Measurements from ENCODE around the gene ADGB. TPM values are rescaled to one million over a fixed set of nuclear protein-coding genes. Genes with fewer than 3 reads are reported as not detected.

Gene ADGB
- total RNA-seq, 2 donors from 2014 or later = not detected

DNA sequence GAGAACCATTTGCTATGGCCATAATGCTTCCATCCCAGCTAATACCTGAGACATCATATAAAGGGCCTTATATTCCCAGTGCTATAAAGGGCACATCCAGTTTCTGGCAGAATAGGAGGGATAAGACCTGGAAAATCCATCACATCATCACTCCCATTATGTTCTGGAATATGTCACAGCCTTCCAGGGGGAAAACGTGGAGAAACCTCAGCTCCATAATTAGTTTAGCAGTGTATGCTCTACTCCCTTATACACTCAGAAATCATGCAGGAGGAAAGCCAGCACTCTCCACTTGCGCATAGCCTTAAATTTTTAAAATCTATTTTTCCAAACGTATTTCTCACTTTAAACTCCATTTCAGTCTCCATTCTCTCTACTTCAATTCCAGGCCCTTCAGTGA is 140.9 kb downstream of the ADGB start:
- H3K27me3 ChIP-seq = no peaks in the 10 kb centered on the region
- WGBS, 2 donors = 39 to 46% methylated on average over 3 of the region's 3 CpGs
- intact Hi-C loops (cut with DNase I) = no loop called here
- no peak for ATAC-seq
- no peaks in the 10 kb centered on the region for H3K9me3 ChIP-seq
- H3K4me3 ChIP-seq = no peak overlapping the region
- no peaks in the 10 kb centered on the region for H3K4me1 ChIP-seq
- H3K27ac ChIP-seq = no peak overlapping the region
- H3K36me3 ChIP-seq (replicated peaks in 1 of 2; ENCODE audit: insufficient read depth in 1 of 2, low read depth in 2 of 2) = no peaks in the 10 kb centered on the region
- TF ChIP-seq, protein P1, sequence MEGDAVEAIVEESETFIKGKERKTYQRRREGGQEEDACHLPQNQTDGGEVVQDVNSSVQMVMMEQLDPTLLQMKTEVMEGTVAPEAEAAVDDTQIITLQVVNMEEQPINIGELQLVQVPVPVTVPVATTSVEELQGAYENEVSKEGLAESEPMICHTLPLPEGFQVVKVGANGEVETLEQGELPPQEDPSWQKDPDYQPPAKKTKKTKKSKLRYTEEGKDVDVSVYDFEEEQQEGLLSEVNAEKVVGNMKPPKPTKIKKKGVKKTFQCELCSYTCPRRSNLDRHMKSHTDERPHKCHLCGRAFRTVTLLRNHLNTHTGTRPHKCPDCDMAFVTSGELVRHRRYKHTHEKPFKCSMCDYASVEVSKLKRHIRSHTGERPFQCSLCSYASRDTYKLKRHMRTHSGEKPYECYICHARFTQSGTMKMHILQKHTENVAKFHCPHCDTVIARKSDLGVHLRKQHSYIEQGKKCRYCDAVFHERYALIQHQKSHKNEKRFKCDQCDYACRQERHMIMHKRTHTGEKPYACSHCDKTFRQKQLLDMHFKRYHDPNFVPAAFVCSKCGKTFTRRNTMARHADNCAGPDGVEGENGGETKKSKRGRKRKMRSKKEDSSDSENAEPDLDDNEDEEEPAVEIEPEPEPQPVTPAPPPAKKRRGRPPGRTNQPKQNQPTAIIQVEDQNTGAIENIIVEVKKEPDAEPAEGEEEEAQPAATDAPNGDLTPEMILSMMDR (IDR thresholded peaks at IDR 0.05) = no peak
- no peak for TF ChIP-seq POLR2A (IDR thresholded peaks at IDR 0.05)
- no peak for DNase-seq

DNA sequence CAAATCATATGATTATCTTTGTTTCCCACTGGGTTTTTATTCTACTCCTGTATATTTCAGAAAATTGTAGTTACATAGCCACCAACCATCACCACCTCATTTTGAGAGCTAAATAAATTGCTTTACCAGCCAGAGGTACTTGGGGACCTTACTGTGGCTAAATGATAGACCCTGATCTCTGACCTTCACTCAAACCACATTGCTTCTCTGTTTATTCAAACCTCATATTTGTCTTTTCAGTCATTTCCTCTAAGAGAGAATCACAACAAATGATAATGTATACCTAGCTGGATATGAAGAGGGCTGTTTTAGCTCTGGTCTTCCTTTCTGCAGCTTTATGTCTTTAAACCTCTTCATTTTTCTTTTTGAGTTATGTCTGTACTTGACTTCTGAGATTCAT is 142.8 kb downstream of the ADGB start:
- H3K27ac ChIP-seq = no peak overlapping the region
- DNase-seq (no peak), ATAC-seq (no peak)
- H3K9me3 ChIP-seq = no peaks in the 10 kb centered on the region
- no peaks in the 10 kb centered on the region for H3K27me3 ChIP-seq
- no peak for TF ChIP-seq POLR2A (IDR thresholded peaks at IDR 0.05)
- TF ChIP-seq, protein P1 (IDR thresholded peaks at IDR 0.05) = no peak
- intact Hi-C loops (cut with DNase I) = no loop called here
- H3K4me1 ChIP-seq = no peaks in the 10 kb centered on the region
- no peaks in the 10 kb centered on the region for H3K36me3 ChIP-seq (replicated peaks in 1 of 2; ENCODE audit: insufficient read depth in 1 of 2, low read depth in 2 of 2)
- H3K4me3 ChIP-seq = no peak overlapping the region

DNA sequence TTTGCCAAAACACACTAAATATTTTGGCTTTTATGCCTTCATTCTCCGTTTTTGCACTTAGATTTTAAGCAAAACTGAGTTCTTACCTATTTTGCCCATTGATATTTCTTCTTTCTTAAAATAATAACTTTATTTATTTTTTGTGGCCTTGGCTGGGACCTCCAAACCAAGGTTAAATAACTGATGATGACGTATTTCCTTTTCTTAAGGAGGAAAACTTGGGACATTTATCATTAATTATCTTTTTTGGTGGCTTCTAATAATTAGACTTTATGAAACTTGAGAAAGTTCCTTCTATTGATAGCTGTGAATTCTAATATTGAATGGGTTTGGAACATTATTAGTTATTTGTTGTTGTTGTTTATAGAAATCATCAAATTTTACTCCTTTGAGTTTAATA is 154.5 kb downstream of the ADGB start:
- no peaks in the 10 kb centered on the region for H3K9me3 ChIP-seq
- intact Hi-C loops (cut with DNase I) = no loop called here
- TF ChIP-seq, protein P1 (IDR thresholded peaks at IDR 0.05) = no peak
- no peak for TF ChIP-seq POLR2A (IDR thresholded peaks at IDR 0.05)
- no peaks in the 10 kb centered on the region for H3K27me3 ChIP-seq
- no peak for DNase-seq
- no peak for ATAC-seq
- H3K4me1 ChIP-seq = no peaks in the 10 kb centered on the region
- 53 to 58% methylated on average over 2 of the region's 2 CpGs for WGBS, 2 donors
- no peaks in the 10 kb centered on the region for H3K36me3 ChIP-seq (replicated peaks in 1 of 2; ENCODE audit: insufficient read depth in 1 of 2, low read depth in 2 of 2)
- H3K4me3 ChIP-seq = no peak overlapping the region
- no peak overlapping the region for H3K27ac ChIP-seq

DNA sequence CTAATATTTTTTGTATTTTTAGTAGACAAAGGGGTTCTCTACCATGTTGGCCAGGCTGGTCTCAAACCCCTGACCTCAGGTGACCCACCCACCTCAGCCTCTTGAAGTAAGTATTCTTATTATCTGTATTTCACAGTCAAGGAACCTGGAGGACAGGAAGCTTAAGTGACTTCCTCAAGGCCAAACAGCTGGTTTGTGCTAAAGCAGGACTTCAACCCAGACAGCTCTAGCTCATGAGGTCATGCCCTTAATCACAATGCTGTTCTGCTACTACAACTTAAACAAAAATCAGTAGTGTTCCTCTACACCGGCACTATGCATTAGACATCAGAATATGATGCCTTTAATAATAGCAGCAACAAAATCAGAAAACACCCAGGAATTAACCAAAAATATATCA is 168.9 kb downstream of the ADGB start:
- WGBS, 2 donors = 77 to 81% methylated on average over 1 of the region's 1 CpG
- H3K4me3 ChIP-seq = no peak overlapping the region

DNA sequence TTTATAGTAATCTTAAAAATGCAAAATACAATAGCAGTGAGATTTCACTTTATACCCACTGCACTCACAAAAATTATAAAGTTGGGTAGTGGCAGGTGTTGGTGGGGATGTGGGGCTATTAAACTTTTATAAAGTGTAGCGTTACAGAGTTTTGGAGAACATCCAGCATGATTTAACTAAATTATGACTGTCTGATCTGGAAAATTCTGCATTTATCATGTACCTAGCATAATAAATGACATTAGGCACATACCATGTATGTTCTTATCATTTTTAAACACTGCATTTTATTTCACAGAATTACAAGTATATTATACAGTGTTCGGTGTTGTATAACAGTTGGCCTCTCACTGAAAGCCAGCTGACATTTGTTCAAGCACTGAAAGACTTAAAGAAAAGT is 169.9 kb downstream of the ADGB start:
- Histone ChIP-seq H3K4me3 (no peak overlapping the region), H3K9me3 (no peaks in the 10 kb centered on the region), H3K27me3 (no peaks in the 10 kb centered on the region), H3K27ac (no peak overlapping the region), H3K4me1 (no peaks in the 10 kb centered on the region), H3K36me3 (replicated peaks in 1 of 2; ENCODE audit: insufficient read depth in 1 of 2, low read depth in 2 of 2) (no peaks in the 10 kb centered on the region)
- TF ChIP-seq, protein P1 (IDR thresholded peaks at IDR 0.05) = no peak
- no peak for TF ChIP-seq POLR2A (IDR thresholded peaks at IDR 0.05)
- WGBS, 2 donors = 60 to 74% methylated on average over 2 of the region's 2 CpGs
- intact Hi-C loops (cut with DNase I) = no loop called here
- ATAC-seq = no peak
- DNase-seq = no peak

More for the DNA sequence above, 168.9 kb downstream of the ADGB start:
- H3K4me1 ChIP-seq = no peaks in the 10 kb centered on the region
- H3K9me3 ChIP-seq = no peaks in the 10 kb centered on the region
- intact Hi-C loops (cut with DNase I) = no loop called here
- no peaks in the 10 kb centered on the region for H3K36me3 ChIP-seq (replicated peaks in 1 of 2; ENCODE audit: insufficient read depth in 1 of 2, low read depth in 2 of 2)
- no peaks in the 10 kb centered on the region for H3K27me3 ChIP-seq
- DNase-seq (no peak), ATAC-seq (no peak)
- no peak overlapping the region for H3K27ac ChIP-seq
- TF ChIP-seq POLR2A (IDR thresholded peaks at IDR 0.05) = no peak
- TF ChIP-seq, protein P1 (IDR thresholded peaks at IDR 0.05) = no peak

Data from body of pancreas (tissue), 4 donors.